Measurements from ENCODE around the gene PPM1M.

Gene PPM1M

GRCh38 chr3:52210550-52211046, 35.0 kb upstream of the PPM1M start:
- Histone ChIP-seq H3K4me3 (no peak overlapping the region), H3K9ac (no peak overlapping the region), H3K4me1 (peaks cover 0 to 40% (median 13%) of the 10 kb centered on the region in 10 experiments; a peak in 14 of 20 replicates), H3K27me3 (no peaks in the 10 kb centered on the region), H3K36me3 (peaks cover 98 to 100% (median 100%) of the 10 kb centered on the region in 11 experiments), H3K9me3 (replicated peaks in 1 of 11) (no peaks in the 10 kb centered on the region), H4K20me1 (peaks cover 0 to 96% (median 29%) of the 10 kb centered on the region in 11 experiments; a peak in 13 of 22 replicates), H3K4me2 (peak overlapping the region in 4 of 11 experiments; percentile 12 to 49 (median 30); a peak in 6 of 22 replicates), H3K27ac (peak overlapping the region in 2 of 11 experiments; percentile 5 to 32; a peak in 4 of 22 replicates)
- TF ChIP-seq Cebpa-rat (IDR thresholded peaks at IDR 0.05): peak in 1 of 11 experiments; percentile 47; a peak in 1 of 22 replicates

- Histone ChIP-seq H3K27me3 (no peaks in the 10 kb centered on the region), H3K27ac (peak overlapping the region in 3 of 11 experiments; percentile 3 to 43 (median 15); a peak in 4 of 22 replicates), H3K4me2 (no peak overlapping the region), H4K20me1 (peaks cover 0 to 97% (median 28%) of the 10 kb centered on the region in 11 experiments; a peak in 13 of 22 replicates), H3K9ac (no peak overlapping the region), H3K36me3 (peaks cover 96 to 100% (median 98%) of the 10 kb centered on the region in 11 experiments), H3K4me1 (peaks cover 3 to 48% (median 21%) of the 10 kb centered on the region in 10 experiments), H3K4me3 (no peak overlapping the region), H3K9me3 (replicated peaks in 1 of 11) (no peaks in the 10 kb centered on the region)
- TF ChIP-seq Cebpa-rat (IDR thresholded peaks at IDR 0.05): no peak
These were observed 34.2 kb upstream of the PPM1M start for GRCh38 chr3:52211268-52211891.

- no peak for TF ChIP-seq Cebpa-rat (IDR thresholded peaks at IDR 0.05)
- peaks cover 0 to 94% (median 21%) of the 10 kb centered on the region in 11 experiments; a peak in 14 of 22 replicates for H4K20me1 ChIP-seq
- no peak overlapping the region for H3K4me3 ChIP-seq
- H3K4me1 ChIP-seq: peaks cover 19 to 64% (median 37%) of the 10 kb centered on the region in 10 experiments
- peak overlapping the region in 1 of 11 experiments; percentile 39; a peak in 1 of 22 replicates for H3K9ac ChIP-seq
- peaks cover 81 to 87% (median 82%) of the 10 kb centered on the region in 11 experiments for H3K36me3 ChIP-seq
- H3K27ac ChIP-seq: no peak overlapping the region
- no peak overlapping the region for H3K4me2 ChIP-seq
- H3K27me3 ChIP-seq: no peaks in the 10 kb centered on the region
- H3K9me3 ChIP-seq (replicated peaks in 1 of 11): no peaks in the 10 kb centered on the region
These were observed 32.6 kb upstream of the PPM1M start for GRCh38 chr3:52213005-52213404.

- no peak for TF ChIP-seq Cebpa-rat (IDR thresholded peaks at IDR 0.05)
- peaks cover 0 to 90% (median 19%) of the 10 kb centered on the region in 11 experiments; a peak in 13 of 22 replicates for H4K20me1 ChIP-seq
- no peak overlapping the region for H3K4me2 ChIP-seq
- H3K36me3 ChIP-seq: peaks cover 72 to 78% (median 73%) of the 10 kb centered on the region in 11 experiments
- H3K9ac ChIP-seq: 0 out of 22 replicates have a peak overlapping the region, but pooled peaks of 1 of the 11 experiments have one; percentile 21
- no peak overlapping the region for H3K27ac ChIP-seq
- H3K4me3 ChIP-seq: no peak overlapping the region
- H3K9me3 ChIP-seq (replicated peaks in 1 of 11): no peaks in the 10 kb centered on the region
- H3K27me3 ChIP-seq: no peaks in the 10 kb centered on the region
- peaks cover 28 to 64% (median 46%) of the 10 kb centered on the region in 10 experiments for H3K4me1 ChIP-seq
These were observed 31.7 kb upstream of the PPM1M start for GRCh38 chr3:52213901-52214300.

GRCh38 chr3:52215351-52215750, 30.2 kb upstream of the PPM1M start:
- H3K36me3 ChIP-seq: peaks cover 58 to 63% (median 59%) of the 10 kb centered on the region in 11 experiments
- no peak overlapping the region for H3K9ac ChIP-seq
- no peak overlapping the region for H3K4me3 ChIP-seq
- peaks cover 0 to 76% (median 13%) of the 10 kb centered on the region in 11 experiments; a peak in 13 of 22 replicates for H4K20me1 ChIP-seq
- no peaks in the 10 kb centered on the region for H3K9me3 ChIP-seq (replicated peaks in 1 of 11)
- 0 out of 22 replicates have a peak overlapping the region, but pooled peaks of 1 of the 11 experiments have one; percentile 9 for H3K27ac ChIP-seq
- H3K27me3 ChIP-seq: no peaks in the 10 kb centered on the region
- peak overlapping the region in 4 of 11 experiments; percentile 71 to 92 (median 82); a peak in 5 of 22 replicates for H3K4me2 ChIP-seq
- peaks cover 40 to 61% (median 48%) of the 10 kb centered on the region in 10 experiments for H3K4me1 ChIP-seq
- TF ChIP-seq Cebpa-rat (IDR thresholded peaks at IDR 0.05): no peak

- no peak for TF ChIP-seq Cebpa-rat (IDR thresholded peaks at IDR 0.05)
- Histone ChIP-seq H3K4me3 (no peak overlapping the region; a peak in 1 of 20 replicates), H3K9ac (peak overlapping the region in 3 of 11 experiments; percentile 13 to 43 (median 28); a peak in 7 of 22 replicates), H3K27me3 (no peaks in the 10 kb centered on the region), H4K20me1 (peaks cover 0 to 72% (median 4%) of the 10 kb centered on the region in 11 experiments; a peak in 10 of 22 replicates), H3K36me3 (peaks cover 43 to 58% (median 46%) of the 10 kb centered on the region in 11 experiments), H3K4me1 (peaks cover 49 to 70% (median 58%) of the 10 kb centered on the region in 10 experiments), H3K9me3 (replicated peaks in 1 of 11) (no peaks in the 10 kb centered on the region), H3K27ac (peak overlapping the region in 6 of 11 experiments; percentile 6 to 56 (median 24); a peak in 9 of 22 replicates), H3K4me2 (peak overlapping the region; percentile 71 to 92 (median 77))
These were observed 28.8 kb upstream of the PPM1M start for GRCh38 chr3:52216585-52217408.

GRCh38 chr3:52217409-52217805, 28.2 kb upstream of the PPM1M start:
- H3K9ac ChIP-seq: peak overlapping the region in 3 of 11 experiments; percentile 13 to 43 (median 28); a peak in 3 of 22 replicates
- H3K27me3 ChIP-seq: no peaks in the 10 kb centered on the region
- H3K4me2 ChIP-seq: peak overlapping the region; percentile 71 to 92 (median 77)
- peaks cover 37 to 58% (median 40%) of the 10 kb centered on the region in 11 experiments for H3K36me3 ChIP-seq
- no peaks in the 10 kb centered on the region for H3K9me3 ChIP-seq (replicated peaks in 1 of 11)
- H3K4me3 ChIP-seq: no peak overlapping the region; a peak in 1 of 20 replicates
- H4K20me1 ChIP-seq: peaks cover 0 to 70% (median 4%) of the 10 kb centered on the region in 11 experiments; a peak in 9 of 22 replicates
- TF ChIP-seq Cebpa-rat (IDR thresholded peaks at IDR 0.05): no peak
- peaks cover 49 to 76% (median 64%) of the 10 kb centered on the region in 10 experiments for H3K4me1 ChIP-seq
- H3K27ac ChIP-seq: peak overlapping the region in 6 of 11 experiments; percentile 6 to 56 (median 24); a peak in 6 of 22 replicates

GRCh38 chr3:52218026-52218425, 27.5 kb upstream of the PPM1M start:
- no peaks in the 10 kb centered on the region for H3K9me3 ChIP-seq (replicated peaks in 1 of 11)
- no peak overlapping the region for H3K4me3 ChIP-seq
- TF ChIP-seq Cebpa-rat (IDR thresholded peaks at IDR 0.05): no peak
- H3K27ac ChIP-seq: peak overlapping the region in 5 of 11 experiments; percentile 1 to 51 (median 13); a peak in 6 of 22 replicates
- H3K27me3 ChIP-seq: no peaks in the 10 kb centered on the region
- H3K4me2 ChIP-seq: peak overlapping the region; percentile 71 to 92 (median 77)
- peak overlapping the region in 3 of 11 experiments; percentile 12 to 44 (median 20); a peak in 4 of 22 replicates for H3K9ac ChIP-seq
- H4K20me1 ChIP-seq: peaks cover 0 to 65% (median 1%) of the 10 kb centered on the region in 11 experiments; a peak in 9 of 22 replicates
- H3K36me3 ChIP-seq: peaks cover 31 to 55% (median 34%) of the 10 kb centered on the region in 11 experiments
- H3K4me1 ChIP-seq: peaks cover 49 to 83% (median 70%) of the 10 kb centered on the region in 10 experiments

Data from BLaER1 treated with 17β-estradiol and CSF1 and Interleukin-3, amounts not matched to agents 10 nM and 100 nM (cell line).